Measurements from ENCODE around the gene LEPR. TPM values are rescaled to one million over a fixed set of nuclear protein-coding genes. Genes with fewer than 3 reads are reported as not detected.

The LEPR gene
- total RNA-seq, 1 experiment from 2014 or later, result 5.3 TPM

DNA sequence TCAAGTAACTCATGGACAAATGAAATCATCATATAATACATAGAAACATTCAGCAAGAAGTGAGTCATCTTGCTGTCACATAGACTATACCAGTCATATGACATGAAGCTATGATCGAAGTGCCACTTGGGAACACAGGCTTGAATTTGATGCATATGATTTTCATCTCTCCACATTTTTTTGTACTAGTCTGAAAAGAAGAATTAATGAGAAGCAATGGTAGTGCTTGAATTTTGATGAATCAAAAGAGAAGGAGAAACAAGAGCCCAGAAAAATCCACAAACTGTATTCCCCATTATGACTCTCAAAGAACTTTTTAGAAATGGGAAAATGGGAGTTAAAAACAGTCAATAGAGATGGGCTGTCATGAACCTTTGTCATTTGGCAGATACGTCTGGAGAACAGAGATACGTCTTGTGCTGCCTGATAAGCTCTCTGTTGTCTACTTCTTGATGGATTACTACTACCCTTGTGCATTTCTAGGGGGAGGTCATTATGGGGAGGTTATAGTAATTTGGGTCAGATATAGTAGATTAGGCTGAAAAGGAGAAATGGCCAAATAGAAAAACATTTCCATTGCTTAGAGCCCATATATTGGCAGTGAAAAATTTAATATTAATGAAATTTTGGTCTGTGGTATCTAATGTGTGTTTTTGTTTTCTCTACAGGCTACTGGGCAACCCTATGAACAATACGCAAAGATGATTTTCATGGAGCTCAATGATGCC lies 8.0 kb upstream of the LEPR start (continued):
- TF ChIP-seq ATF6 (CRISPR knock-in tag; IDR thresholded peaks at IDR 0.05) (no peak), IRF2 (CRISPR knock-in tag; IDR thresholded peaks at IDR 0.05; ENCODE audit: borderline replicate concordance, low read depth) (no peak)

- no peak for ATAC-seq
- TF ChIP-seq NFE2L1 (CRISPR knock-in tag; IDR thresholded peaks at IDR 0.05), result no peak
- TF ChIP-seq ZNF219 (CRISPR knock-in tag; IDR thresholded peaks at IDR 0.05; ENCODE audit: borderline replicate concordance), result no peak
- no peak for TF ChIP-seq ZNF263 (CRISPR knock-in tag; IDR thresholded peaks at IDR 0.05; ENCODE audit: low read depth)
- TF ChIP-seq, protein P1, sequence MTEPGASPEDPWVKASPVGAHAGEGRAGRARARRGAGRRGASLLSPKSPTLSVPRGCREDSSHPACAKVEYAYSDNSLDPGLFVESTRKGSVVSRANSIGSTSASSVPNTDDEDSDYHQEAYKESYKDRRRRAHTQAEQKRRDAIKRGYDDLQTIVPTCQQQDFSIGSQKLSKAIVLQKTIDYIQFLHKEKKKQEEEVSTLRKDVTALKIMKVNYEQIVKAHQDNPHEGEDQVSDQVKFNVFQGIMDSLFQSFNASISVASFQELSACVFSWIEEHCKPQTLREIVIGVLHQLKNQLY (CRISPR knock-in tag; IDR thresholded peaks at IDR 0.05), result no peak
- no peak for TF ChIP-seq ZNF396 (CRISPR knock-in tag; IDR thresholded peaks at IDR 0.05; ENCODE audit: borderline replicate concordance)
- TF ChIP-seq, protein P2, sequence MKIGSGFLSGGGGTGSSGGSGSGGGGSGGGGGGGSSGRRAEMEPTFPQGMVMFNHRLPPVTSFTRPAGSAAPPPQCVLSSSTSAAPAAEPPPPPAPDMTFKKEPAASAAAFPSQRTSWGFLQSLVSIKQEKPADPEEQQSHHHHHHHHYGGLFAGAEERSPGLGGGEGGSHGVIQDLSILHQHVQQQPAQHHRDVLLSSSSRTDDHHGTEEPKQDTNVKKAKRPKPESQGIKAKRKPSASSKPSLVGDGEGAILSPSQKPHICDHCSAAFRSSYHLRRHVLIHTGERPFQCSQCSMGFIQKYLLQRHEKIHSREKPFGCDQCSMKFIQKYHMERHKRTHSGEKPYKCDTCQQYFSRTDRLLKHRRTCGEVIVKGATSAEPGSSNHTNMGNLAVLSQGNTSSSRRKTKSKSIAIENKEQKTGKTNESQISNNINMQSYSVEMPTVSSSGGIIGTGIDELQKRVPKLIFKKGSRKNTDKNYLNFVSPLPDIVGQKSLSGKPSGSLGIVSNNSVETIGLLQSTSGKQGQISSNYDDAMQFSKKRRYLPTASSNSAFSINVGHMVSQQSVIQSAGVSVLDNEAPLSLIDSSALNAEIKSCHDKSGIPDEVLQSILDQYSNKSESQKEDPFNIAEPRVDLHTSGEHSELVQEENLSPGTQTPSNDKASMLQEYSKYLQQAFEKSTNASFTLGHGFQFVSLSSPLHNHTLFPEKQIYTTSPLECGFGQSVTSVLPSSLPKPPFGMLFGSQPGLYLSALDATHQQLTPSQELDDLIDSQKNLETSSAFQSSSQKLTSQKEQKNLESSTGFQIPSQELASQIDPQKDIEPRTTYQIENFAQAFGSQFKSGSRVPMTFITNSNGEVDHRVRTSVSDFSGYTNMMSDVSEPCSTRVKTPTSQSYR (CRISPR knock-in tag; IDR thresholded peaks at IDR 0.05), result no peak
- no peak for TF ChIP-seq MXD4 (CRISPR knock-in tag; IDR thresholded peaks at IDR 0.05; ENCODE audit: borderline replicate concordance)
- TF ChIP-seq ATF2 (CRISPR knock-in tag; IDR thresholded peaks at IDR 0.05; ENCODE audit: borderline replicate concordance, low read depth), result no peak
- TF ChIP-seq NFATC4 (CRISPR knock-in tag; IDR thresholded peaks at IDR 0.05), result no peak
- TF ChIP-seq ZNF121 (CRISPR knock-in tag; IDR thresholded peaks at IDR 0.05), result no peak
- no peak for TF ChIP-seq ZBTB21 (CRISPR knock-in tag; IDR thresholded peaks at IDR 0.05; ENCODE audit: borderline replicate concordance)
- TF ChIP-seq EMX1 (CRISPR knock-in tag; IDR thresholded peaks at IDR 0.05), result no peak
- TF ChIP-seq, protein P3, sequence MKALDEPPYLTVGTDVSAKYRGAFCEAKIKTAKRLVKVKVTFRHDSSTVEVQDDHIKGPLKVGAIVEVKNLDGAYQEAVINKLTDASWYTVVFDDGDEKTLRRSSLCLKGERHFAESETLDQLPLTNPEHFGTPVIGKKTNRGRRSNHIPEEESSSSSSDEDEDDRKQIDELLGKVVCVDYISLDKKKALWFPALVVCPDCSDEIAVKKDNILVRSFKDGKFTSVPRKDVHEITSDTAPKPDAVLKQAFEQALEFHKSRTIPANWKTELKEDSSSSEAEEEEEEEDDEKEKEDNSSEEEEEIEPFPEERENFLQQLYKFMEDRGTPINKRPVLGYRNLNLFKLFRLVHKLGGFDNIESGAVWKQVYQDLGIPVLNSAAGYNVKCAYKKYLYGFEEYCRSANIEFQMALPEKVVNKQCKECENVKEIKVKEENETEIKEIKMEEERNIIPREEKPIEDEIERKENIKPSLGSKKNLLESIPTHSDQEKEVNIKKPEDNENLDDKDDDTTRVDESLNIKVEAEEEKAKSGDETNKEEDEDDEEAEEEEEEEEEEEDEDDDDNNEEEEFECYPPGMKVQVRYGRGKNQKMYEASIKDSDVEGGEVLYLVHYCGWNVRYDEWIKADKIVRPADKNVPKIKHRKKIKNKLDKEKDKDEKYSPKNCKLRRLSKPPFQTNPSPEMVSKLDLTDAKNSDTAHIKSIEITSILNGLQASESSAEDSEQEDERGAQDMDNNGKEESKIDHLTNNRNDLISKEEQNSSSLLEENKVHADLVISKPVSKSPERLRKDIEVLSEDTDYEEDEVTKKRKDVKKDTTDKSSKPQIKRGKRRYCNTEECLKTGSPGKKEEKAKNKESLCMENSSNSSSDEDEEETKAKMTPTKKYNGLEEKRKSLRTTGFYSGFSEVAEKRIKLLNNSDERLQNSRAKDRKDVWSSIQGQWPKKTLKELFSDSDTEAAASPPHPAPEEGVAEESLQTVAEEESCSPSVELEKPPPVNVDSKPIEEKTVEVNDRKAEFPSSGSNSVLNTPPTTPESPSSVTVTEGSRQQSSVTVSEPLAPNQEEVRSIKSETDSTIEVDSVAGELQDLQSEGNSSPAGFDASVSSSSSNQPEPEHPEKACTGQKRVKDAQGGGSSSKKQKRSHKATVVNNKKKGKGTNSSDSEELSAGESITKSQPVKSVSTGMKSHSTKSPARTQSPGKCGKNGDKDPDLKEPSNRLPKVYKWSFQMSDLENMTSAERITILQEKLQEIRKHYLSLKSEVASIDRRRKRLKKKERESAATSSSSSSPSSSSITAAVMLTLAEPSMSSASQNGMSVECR (CRISPR knock-in tag; IDR thresholded peaks at IDR 0.05; ENCODE audit: borderline replicate concordance), result no peak
- no peak for TF ChIP-seq CREM (CRISPR knock-in tag; IDR thresholded peaks at IDR 0.05)
- no peak for TF ChIP-seq ZNF416 (CRISPR knock-in tag; IDR thresholded peaks at IDR 0.05)
- TF ChIP-seq NR1H2 (CRISPR knock-in tag; IDR thresholded peaks at IDR 0.05), result no peak
- TF ChIP-seq, protein P4, sequence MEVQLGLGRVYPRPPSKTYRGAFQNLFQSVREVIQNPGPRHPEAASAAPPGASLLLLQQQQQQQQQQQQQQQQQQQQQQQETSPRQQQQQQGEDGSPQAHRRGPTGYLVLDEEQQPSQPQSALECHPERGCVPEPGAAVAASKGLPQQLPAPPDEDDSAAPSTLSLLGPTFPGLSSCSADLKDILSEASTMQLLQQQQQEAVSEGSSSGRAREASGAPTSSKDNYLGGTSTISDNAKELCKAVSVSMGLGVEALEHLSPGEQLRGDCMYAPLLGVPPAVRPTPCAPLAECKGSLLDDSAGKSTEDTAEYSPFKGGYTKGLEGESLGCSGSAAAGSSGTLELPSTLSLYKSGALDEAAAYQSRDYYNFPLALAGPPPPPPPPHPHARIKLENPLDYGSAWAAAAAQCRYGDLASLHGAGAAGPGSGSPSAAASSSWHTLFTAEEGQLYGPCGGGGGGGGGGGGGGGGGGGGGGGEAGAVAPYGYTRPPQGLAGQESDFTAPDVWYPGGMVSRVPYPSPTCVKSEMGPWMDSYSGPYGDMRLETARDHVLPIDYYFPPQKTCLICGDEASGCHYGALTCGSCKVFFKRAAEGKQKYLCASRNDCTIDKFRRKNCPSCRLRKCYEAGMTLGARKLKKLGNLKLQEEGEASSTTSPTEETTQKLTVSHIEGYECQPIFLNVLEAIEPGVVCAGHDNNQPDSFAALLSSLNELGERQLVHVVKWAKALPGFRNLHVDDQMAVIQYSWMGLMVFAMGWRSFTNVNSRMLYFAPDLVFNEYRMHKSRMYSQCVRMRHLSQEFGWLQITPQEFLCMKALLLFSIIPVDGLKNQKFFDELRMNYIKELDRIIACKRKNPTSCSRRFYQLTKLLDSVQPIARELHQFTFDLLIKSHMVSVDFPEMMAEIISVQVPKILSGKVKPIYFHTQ (CRISPR knock-in tag; IDR thresholded peaks at IDR 0.05), result no peak
- no peak for TF ChIP-seq OVOL2 (CRISPR knock-in tag; IDR thresholded peaks at IDR 0.05; ENCODE audit: borderline replicate concordance)
- no peak for DNase-seq (ENCODE audit: low spot score)
- ChIA-PET CTCF (no interaction called here), POLR2A (no interaction called here)
- Mint-ChIP-seq H3K4me3 (no peak overlapping the region), H3K27me3 (ENCODE audit: low read depth) (no peaks in the 10 kb centered on the region), H3K4me1 (peaks cover 19% of the 10 kb centered on the region), H3K27ac (no peak overlapping the region; the same call in 1 of the 2 replicates), H3K9me3 (no peaks in the 10 kb centered on the region), H3K36me3 (no peaks in the 10 kb centered on the region)
These were observed 7.5 kb upstream of the LEPR start for GRCh38 chr1:65412984-65413375.

Measured in WTC11 (cell line).